GM19193 (cell line): ENCODE measurements around the gene RIIAD1.

Source experiments
- POLR2A ChIP-seq: IDR thresholded peaks from 4 replicates; pipeline ENCODE4 v1.6.1; 2011; ENCODE audit not compliant: insufficient read depth, insufficient read length; ENCODE audit errors: extremely low read depth

RIIAD1 gene

DNA sequence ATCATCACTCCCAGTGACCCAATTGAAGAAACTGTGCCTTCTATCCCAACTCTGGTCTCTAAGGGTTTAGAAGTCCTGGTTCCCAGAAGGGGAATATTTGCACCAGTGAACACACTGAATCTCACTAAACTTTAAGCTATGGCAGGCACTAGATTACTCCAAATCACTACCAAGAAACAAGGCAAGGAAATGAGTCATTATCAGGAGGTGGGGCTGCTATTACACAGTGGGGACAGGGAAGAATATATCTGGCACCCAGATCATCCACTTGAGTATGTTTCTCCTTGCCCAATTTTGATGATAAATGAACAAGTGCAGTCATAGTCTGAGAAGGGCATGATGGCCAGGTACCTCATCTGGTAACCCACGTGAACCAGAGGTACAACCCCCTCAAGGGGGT is 35.0 kb downstream of the RIIAD1 start:
- no peak for TF ChIP-seq POLR2A

DNA sequence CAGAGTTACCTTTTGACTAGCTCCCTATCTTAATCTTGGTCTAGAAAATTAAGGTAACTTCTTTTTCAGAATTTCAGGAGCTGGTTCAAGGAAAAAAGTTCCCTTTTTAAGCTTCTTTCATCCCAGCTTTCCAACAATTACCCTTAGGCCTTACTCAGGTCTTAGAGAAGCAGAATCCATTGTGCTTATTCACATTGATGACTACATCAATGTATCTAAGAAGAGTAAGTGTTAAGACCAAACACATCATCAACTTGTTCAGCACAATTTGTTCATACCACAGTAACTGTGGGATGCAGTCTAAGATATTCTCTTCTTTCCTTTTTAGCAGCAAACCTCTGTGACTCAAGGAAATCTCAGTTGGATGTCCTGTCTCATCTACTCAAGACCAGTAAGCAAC is 37.9 kb downstream of the RIIAD1 start:
- no peak for TF ChIP-seq POLR2A

DNA sequence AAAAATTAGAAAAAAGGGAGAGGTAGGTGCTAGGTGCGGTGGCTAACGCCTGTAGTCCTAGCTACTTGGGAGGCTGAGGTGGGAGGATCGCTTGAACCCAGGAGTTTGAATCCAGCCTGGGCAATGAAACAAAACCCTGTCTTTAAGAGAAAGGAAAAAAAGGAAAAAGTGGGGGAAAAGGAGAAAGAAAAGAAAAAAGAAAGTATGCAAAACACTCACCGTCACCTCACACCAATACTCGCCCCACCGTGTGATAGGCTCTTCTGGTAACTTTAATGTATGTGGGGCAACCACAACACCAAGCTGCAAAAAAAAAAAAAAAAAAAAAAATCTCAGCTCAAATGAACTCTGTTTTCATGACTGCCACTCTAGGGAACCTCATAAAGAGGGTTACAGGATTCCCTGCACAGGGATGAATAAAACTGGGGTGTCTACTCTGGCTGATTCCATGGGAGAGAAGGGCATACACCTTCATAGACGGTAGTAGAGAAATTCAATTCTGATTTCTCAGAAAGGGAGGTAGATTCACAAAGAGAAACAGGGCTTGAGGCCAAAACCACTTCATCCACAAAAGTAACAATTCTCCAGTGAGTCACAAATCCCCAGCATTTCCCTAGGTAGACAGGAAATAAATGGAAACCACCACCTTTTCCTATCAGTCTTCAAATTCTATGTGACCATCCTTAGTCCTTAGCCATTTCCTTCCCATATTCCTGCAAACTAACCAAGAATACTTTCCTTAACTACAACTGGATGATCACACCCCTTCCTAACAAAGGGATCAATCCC is 39.5 kb downstream of the RIIAD1 start:
- no peak for TF ChIP-seq POLR2A

- TF ChIP-seq POLR2A: peak; percentile 79
Measured at GRCh38 chr1:151762941-151763921, 41.9 kb downstream of the RIIAD1 start, which contains the start of gene MRPL9. TSS of gene MRPL9 (minus strand) at chr1:151763496. CDS start at chr1:151763479, 17 bp downstream.

- no peak for TF ChIP-seq POLR2A
Measured at GRCh38 chr1:151763990-151764389, 42.7 kb downstream of the RIIAD1 start.

DNA sequence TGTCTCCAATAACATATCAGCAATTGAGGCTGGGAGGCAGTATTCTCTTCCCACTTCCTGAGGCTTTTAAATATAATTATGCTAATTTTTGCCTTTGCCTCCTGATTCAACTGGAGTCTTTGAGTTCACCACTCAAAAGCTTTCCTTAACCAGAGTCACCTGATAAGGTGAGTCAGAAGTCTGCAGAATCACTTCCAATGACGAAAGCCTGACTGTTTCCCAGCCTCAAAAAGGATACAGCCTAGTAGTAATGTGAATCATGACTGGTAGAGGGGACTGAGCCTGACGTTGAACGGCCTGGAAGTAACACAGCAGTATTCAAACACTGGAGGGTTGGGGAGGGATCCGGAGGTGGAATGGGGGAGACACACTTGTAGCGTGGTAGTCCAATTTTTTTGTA is 52.4 kb downstream of the RIIAD1 start:
- TF ChIP-seq POLR2A: no peak

DNA sequence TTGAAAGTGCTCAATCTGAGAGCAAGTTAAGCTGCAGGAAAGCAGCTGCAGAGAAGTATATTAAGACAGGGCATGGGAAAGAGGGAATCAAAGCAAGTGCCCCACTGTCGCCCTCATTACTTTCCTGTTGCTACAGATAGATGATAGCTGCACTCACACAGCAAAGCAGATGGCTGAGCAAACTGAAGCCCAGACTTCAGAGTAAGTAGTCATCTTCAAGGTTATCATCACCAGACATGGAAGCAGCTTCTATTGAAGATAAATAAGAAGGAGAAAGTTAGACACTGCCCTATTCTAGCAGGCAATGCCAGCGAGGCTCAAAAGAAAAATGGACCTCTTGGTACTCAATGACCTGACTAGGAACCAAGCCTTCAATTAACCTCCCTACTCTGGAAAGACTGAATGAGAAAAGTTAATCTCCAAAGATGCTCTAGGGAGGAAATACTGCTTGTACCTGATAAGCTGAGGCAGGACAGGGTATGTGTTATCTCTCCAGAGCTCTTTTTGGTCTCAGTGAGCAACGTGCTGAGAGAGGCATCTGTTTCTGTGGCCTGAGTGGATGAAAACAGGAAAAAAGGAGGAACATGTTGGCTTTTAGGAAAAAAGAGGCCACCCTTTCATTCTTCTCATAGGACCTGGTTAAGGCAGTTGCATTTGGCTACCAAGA is 53.1 kb downstream of the RIIAD1 start:
- no peak for TF ChIP-seq POLR2A

DNA sequence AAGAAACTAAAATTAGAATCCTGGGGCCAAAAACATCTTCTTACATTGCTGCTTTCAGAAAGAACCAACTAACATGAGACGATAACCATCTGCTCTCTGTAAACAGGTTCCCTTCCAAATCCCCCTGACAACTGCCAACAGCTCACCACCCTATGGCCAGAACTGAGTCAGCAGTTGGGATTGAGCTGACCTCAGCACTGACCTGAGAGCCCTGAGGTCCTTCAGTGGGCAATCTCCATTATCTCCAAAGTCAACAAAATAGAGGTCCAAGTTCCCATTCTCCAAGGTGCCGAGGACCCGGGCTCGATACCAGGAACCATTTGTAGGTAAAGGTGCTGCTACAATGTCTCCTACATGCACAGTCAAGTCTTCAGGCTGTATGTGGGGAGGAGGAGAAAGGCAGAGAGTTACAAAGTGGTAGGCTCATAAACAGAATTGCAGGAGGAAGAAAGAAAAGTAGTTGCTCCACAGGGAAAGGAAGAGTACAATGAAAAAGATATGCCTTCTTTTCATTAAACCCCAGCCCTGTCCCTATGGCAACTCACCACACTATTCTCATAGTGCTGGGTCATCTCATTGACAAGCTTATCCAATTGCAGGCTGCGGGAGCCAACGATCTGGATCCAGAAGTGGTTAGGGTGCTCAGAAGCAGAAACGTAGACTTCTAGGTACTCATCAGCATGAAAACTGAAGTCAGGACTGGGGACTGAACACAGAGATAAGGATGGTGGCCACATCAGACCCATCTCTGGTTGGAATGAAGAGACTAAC is 54.8 kb downstream of the RIIAD1 start:
- no peak for TF ChIP-seq POLR2A

- TF ChIP-seq POLR2A: no peak
Measured at GRCh38 chr1:151776665-151777062, 55.3 kb downstream of the RIIAD1 start.

- TF ChIP-seq POLR2A: no peak
Measured at GRCh38 chr1:151777317-151777716, 56.0 kb downstream of the RIIAD1 start.
